ENCODE data around the gene ZNF85. TPM values are rescaled to one million over a fixed set of nuclear protein-coding genes. Genes with fewer than 3 reads are reported as not detected.

ZNF85 gene
- 9.1 and 10.1 TPM in 2 replicates for total RNA-seq

DNA sequence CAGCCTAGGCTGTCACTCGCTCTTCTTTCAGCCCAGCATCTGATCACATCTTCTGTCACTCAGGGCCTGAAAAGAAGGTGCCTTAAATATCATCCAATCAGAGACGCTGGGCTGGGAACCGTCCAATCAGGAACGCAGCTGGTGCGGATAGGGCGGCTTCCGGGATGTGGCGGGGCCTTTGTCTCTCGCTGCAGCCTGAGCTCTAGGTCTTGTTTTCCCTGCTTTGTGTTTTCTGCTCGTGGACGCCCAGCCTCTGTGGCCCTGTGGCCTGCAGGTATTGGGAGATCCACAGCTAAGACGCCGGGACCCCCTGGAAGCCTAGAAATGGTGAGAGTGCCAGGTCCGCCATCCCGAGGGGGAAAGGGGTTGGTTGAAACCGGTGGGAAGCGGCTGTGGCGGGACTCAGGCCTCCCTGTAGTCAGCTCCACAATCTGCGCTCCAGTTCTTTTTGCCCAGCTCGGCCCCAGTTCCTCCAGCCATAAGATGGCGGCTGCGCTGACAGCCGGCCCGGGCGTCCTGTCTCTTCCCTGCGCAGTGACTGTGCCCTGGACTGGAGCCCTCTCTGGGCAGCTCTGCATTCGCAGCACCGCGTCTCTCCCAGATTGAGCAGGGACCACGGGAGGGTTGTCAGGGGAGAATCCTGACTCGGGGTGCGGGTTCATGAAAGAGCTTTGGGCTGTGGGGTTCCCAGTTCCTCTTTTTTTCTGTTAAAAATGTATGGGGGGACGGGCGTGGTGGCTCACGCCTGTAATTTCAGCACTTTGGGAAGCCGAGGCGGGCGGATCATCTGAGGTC lies at the start of gene ZNF85:
ZNF85 (plus strand) TSS at position 175 of the 795 bp plus-strand sequence; CDS start at position 325, 150 bp downstream.

Other genes starting within 250 kb of the ZNF85 start
- gene ZNF66, start 146.9 kb upstream of the ZNF85 start, total RNA-seq, result 6.0 and 6.4 TPM in 2 replicates
- 12.9 and 14.4 TPM in 2 replicates for gene ZNF430, start 97.4 kb downstream of the ZNF85 start, total RNA-seq
- 18.1 and 22.3 TPM in 2 replicates for gene ZNF714, start 159.0 kb downstream of the ZNF85 start, total RNA-seq
- 7.2 and 7.8 TPM in 2 replicates for gene ZNF431, start 218.8 kb downstream of the ZNF85 start, total RNA-seq